Activated CD8-positive, alpha-beta memory T cell treated with anti-CD3 and anti-CD28 coated beads, Interleukin-2, amount 10 ng/mL, durations not matched to agents 7 days and 5 days (primary cell): ENCODE results near the gene OR2T29. TPM values are rescaled to one million over a fixed set of nuclear protein-coding genes. Genes with fewer than 3 reads are reported as not detected.
"Not testable (repeated sequence)": the region's sequence is repeated elsewhere in the genome, so short reads cannot be mapped to it uniquely, and the experiment has no call there.

Experiments
- ATAC-seq: fragments of 150-1000 bp; cut with Tn5 transposase; one replicate; pipeline ENCODE4 v1.10.0; 2021; ENCODE audit warnings: moderate library complexity
- CTCF ChIA-PET: fragments of 350-600 bp; sonication (Branson Sonifier 250); formaldehyde crosslinking; loops from one replicate; lab custom pipeline; 2021; ENCODE audit warnings: antibody characterized with exemption; lab: Charles Lee
- DNase-seq: peaks from one replicate; pipeline ENCODE4 v3.0.0-alpha.2; 2020
- H3K27ac Mint-ChIP-seq: one replicate; pipeline ENCODE4 v1.8.0; 2021; ENCODE audit warnings: mild to moderate bottlenecking, mixed read lengths
- H3K27me3 Mint-ChIP-seq: one replicate; pipeline ENCODE4 v1.8.0; 2021; ENCODE audit warnings: mixed read lengths
- H3K36me3 Mint-ChIP-seq: one replicate; pipeline ENCODE4 v1.8.0; 2021; ENCODE audit warnings: mild to moderate bottlenecking, mixed read lengths
- H3K4me1 Mint-ChIP-seq: one replicate; pipeline ENCODE4 v1.8.0; 2021; ENCODE audit warnings: mixed read lengths
- H3K4me3 Mint-ChIP-seq: one replicate; pipeline ENCODE4 v1.8.0; 2021; ENCODE audit warnings: mild to moderate bottlenecking, moderate library complexity, mixed read lengths
- H3K9me3 Mint-ChIP-seq: one replicate; pipeline ENCODE4 v1.8.0; 2022; ENCODE audit warnings: low read depth, mixed read lengths
- total RNA-seq, 2 experiments: library from RNA; stranded (reverse); gene quantifications; one replicate each; pipeline ENCODE4 v1.2.3, GENCODE V29; 2021

OR2T29 gene, protein sequence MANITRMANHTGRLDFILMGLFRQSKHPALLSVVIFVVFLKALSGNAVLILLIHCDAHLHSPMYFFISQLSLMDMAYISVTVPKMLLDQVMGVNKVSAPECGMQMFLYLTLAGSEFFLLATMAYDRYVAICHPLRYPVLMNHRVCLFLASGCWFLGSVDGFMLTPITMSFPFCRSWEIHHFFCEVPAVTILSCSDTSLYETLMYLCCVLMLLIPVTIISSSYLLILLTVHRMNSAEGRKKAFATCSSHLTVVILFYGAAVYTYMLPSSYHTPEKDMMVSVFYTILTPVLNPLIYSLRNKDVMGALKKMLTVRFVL
- total RNA-seq: not detected

- H3K9me3 Mint-ChIP-seq, ATAC-seq, H3K4me3 Mint-ChIP-seq, H3K27ac Mint-ChIP-seq, H3K36me3 Mint-ChIP-seq, DNase-seq, H3K4me1 Mint-ChIP-seq, CTCF ChIA-PET, H3K27me3 Mint-ChIP-seq: not testable (repeated sequence)
These were observed at the start of gene OR2T29 for GRCh38 chr1:248562672-248563071. Gene OR2T29, minus strand, starts transcription at chr1:248562772. Its CDS starts 3,281 bp downstream, at chr1:248559491.

- Mint-ChIP-seq H3K9me3 (no peaks in the 10 kb centered on the region), H3K36me3 (no peaks in the 10 kb centered on the region)
- ATAC-seq: no peak
These were observed 49.4 kb upstream of the OR2T29 start for GRCh38 chr1:248611883-248612414.

GRCh38 chr1:248610301-248610700, 47.7 kb upstream of the OR2T29 start:
- Mint-ChIP-seq H3K27ac (no peak overlapping the region), H3K4me1 (no peaks in the 10 kb centered on the region), H3K9me3 (no peaks in the 10 kb centered on the region), H3K36me3 (no peaks in the 10 kb centered on the region), H3K4me3 (no peak overlapping the region), H3K27me3 (peaks cover 3% of the 10 kb centered on the region)
- ATAC-seq (no peak), DNase-seq (no peak)
- CTCF ChIA-PET: interaction anchor here (0.7 kb wide), 1 partner anchor 12 kb away, joined by 3 read pairs; no protein-coding TSS in a partner anchor

More at GRCh38 chr1:248611883-248612414, 49.4 kb upstream of the OR2T29 start:
- DNase-seq: no peak
- H3K27me3 Mint-ChIP-seq: peaks cover 3% of the 10 kb centered on the region
- H3K4me3 Mint-ChIP-seq: no peak overlapping the region
- H3K4me1 Mint-ChIP-seq: no peaks in the 10 kb centered on the region
- CTCF ChIA-PET: no interaction called here
- H3K27ac Mint-ChIP-seq: no peak overlapping the region

DNA sequence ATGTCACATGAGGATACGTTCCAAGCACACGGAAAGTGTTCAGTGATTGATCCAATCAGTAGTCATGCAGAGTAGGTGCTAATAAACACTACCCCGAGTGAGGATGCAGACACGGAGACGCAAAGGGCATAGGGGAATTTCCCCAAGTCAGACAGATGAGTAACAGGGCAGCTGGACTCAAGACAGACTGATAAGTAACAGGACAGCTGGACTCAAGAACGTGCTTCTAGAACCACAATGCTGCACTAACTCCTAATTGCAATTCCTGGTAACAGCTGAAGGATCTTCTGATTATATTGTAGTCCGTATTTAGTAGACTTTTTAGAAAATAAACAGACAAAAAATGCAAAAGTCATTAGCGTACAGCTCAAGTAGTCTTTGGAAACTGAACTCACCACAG, 36.8 kb upstream of the OR2T29 start:
- no peak for DNase-seq
- ATAC-seq: no peak
- CTCF ChIA-PET: no interaction called here
- H3K27me3 Mint-ChIP-seq: no peaks in the 10 kb centered on the region
- H3K27ac Mint-ChIP-seq: no peak overlapping the region
- H3K9me3 Mint-ChIP-seq: no peaks in the 10 kb centered on the region
- H3K4me1 Mint-ChIP-seq: no peaks in the 10 kb centered on the region
- H3K4me3 Mint-ChIP-seq: no peak overlapping the region
- no peaks in the 10 kb centered on the region for H3K36me3 Mint-ChIP-seq

GRCh38 chr1:248597589-248597988, 35.0 kb upstream of the OR2T29 start, which contains the start of gene OR2T10:
Gene OR2T10, minus strand, starts transcription at chr1:248597700. Its CDS starts 3,932 bp downstream, at chr1:248593768.
- no peaks in the 10 kb centered on the region for H3K4me1 Mint-ChIP-seq
- no peak within 1 kb of the TSS for H3K27ac Mint-ChIP-seq
- DNase-seq (no peak), ATAC-seq (no peak)
- CTCF ChIA-PET: no interaction called here
- H3K27me3 Mint-ChIP-seq: no peaks in the 10 kb centered on the region
- H3K36me3 Mint-ChIP-seq: no peaks in the 10 kb centered on the region
- no peak within 1 kb of the TSS for H3K4me3 Mint-ChIP-seq
- H3K9me3 Mint-ChIP-seq: no peaks in the 10 kb centered on the region

DNA sequence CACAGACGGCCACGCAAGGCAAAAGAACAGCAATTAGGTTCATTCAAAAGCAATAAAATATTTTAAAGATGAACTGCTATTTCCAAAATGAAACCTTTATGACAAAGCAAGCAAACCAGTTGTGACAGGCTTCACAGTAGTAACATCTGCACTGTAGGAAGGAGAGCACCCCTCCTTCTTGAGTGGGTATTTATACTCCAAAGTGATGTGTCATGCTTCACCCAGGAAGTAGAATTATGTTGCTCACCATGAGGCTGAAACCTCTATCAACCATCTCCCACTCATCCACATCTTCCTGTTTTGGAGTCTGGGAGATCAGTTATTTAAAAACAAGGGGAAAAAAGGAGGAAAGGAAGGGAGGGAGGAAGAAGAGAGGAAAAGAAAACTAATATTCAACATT, 34.0 kb upstream of the OR2T29 start:
- no peak for DNase-seq
- no peaks in the 10 kb centered on the region for H3K4me1 Mint-ChIP-seq
- H3K4me3 Mint-ChIP-seq: no peak overlapping the region
- no peaks in the 10 kb centered on the region for H3K36me3 Mint-ChIP-seq
- H3K27me3 Mint-ChIP-seq: no peaks in the 10 kb centered on the region
- H3K9me3 Mint-ChIP-seq: no peaks in the 10 kb centered on the region
- CTCF ChIA-PET: no interaction called here
- no peak for ATAC-seq
- no peak overlapping the region for H3K27ac Mint-ChIP-seq

GRCh38 chr1:248593226-248593625, 30.7 kb upstream of the OR2T29 start:
- Mint-ChIP-seq H3K27ac (no peak overlapping the region), H3K36me3 (no peaks in the 10 kb centered on the region), H3K27me3 (no peaks in the 10 kb centered on the region), H3K4me3 (no peak overlapping the region), H3K4me1 (no peaks in the 10 kb centered on the region), H3K9me3 (no peaks in the 10 kb centered on the region)
- no peak for ATAC-seq
- CTCF ChIA-PET: no interaction called here
- DNase-seq: no peak

GRCh38 chr1:248592655-248593054, 30.1 kb upstream of the OR2T29 start:
- CTCF ChIA-PET: no interaction called here
- ATAC-seq (no peak), DNase-seq (no peak)
- Mint-ChIP-seq H3K36me3 (no peaks in the 10 kb centered on the region), H3K4me3 (no peak overlapping the region), H3K9me3 (no peaks in the 10 kb centered on the region), H3K27ac (no peak overlapping the region), H3K4me1 (no peaks in the 10 kb centered on the region), H3K27me3 (no peaks in the 10 kb centered on the region)

DNA sequence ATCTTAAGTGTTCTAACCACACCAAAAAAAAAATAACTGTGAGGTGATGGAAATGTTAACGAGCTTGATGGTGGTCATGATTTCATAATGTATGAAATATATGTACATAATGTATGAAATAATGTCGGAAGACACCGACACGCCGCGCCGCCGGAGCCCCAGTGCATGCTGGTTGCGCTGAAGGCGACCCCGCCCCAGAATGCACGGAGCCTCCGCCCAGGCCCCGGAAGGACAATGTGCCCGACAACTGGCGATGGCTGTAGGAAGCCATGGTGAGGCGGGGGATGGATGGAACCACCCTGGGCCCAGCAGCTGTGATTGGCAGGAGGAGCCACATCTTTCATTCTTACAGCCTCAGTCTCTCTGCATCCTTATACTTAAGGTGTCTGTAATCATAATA, 27.5 kb upstream of the OR2T29 start:
- Mint-ChIP-seq H3K4me3 (no peak overlapping the region), H3K27me3 (no peaks in the 10 kb centered on the region), H3K4me1 (no peaks in the 10 kb centered on the region), H3K27ac (no peak overlapping the region), H3K36me3 (no peaks in the 10 kb centered on the region), H3K9me3 (no peaks in the 10 kb centered on the region)
- DNase-seq (no peak), ATAC-seq (no peak)
- CTCF ChIA-PET: no interaction called here

DNA sequence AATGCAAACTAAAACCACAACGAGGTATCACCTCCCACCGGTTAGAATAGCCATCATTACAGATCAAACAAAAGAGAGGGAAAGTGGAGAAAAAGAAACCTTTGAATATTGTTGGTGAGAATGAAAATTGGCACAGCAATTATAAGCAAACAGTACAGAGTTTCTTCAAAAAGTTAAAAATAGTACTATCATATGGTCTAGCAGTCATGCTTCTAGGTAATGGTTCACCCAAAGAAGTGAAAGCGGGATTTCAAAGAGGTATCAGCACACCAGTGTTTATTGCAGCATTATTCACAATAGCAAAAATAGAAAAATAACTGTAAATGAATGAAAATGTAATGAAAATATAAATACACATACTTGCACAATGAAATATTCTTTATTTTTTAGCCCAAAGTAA, 26.8 kb upstream of the OR2T29 start:
- Mint-ChIP-seq H3K27me3 (no peaks in the 10 kb centered on the region), H3K4me3 (no peak overlapping the region), H3K27ac (no peak overlapping the region), H3K4me1 (peaks cover 2% of the 10 kb centered on the region), H3K36me3 (no peaks in the 10 kb centered on the region), H3K9me3 (no peaks in the 10 kb centered on the region)
- CTCF ChIA-PET: interaction anchor here (0.8 kb wide), 1 partner anchor 31 kb away, joined by 3 read pairs; no protein-coding TSS in a partner anchor
- DNase-seq (no peak), ATAC-seq (no peak)

DNA sequence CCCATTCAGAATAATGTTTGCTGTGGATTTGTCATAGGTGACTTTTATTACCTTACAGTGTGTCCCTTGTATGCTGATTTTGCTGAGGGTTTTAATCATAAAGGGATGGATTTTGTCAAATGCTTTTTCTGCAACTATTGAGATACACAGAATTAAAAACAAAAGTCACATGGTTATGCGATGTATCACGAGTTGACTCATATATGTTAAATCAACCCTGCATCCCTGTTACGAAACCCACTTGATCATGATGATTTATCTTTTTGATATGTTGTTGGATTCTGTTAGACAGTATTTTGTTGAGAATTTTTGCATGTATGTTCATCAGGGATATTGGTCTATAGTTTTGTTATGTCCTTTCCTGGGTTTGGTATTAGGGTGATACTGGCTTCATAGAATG, 22.7 kb upstream of the OR2T29 start:
- no peak overlapping the region for H3K27ac Mint-ChIP-seq
- CTCF ChIA-PET: no interaction called here
- no peak overlapping the region for H3K4me3 Mint-ChIP-seq

DNA sequence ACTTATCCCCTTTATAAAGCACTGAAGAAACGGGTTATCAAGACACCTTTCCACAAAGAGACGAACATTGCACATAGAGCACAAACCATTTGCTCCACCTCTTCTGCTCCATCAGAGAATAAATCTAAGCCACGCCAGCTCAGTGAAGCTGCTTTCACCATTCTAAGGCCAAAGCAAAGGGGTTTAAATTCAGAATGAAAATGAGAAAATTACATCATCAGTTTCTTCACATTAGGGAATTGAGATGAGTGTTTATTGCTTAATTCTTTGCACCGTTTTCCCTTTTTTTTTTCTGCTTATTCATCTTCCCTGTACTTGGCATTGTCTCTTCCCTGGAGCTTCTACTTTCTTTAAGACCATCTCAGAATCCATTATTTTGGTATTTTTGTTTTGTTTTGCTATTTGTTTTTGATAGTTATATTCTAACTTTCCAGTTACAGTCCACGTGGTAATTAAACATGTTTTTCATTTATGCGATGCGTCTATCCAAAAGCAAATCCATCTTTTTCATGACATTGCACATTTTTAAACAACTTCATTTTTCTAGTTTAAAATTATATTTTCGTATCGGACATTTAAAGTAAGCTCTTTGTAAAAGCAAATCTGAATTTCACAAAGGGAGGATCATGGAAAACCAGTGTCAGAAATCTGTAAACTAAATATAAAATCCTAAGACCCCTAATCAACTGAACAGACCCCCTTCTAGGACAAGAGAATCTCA, 13.8 kb upstream of the OR2T29 start:
- H3K4me1 Mint-ChIP-seq: no peaks in the 10 kb centered on the region
- DNase-seq (no peak), ATAC-seq (no peak)
- no peaks in the 10 kb centered on the region for H3K9me3 Mint-ChIP-seq
- no peak overlapping the region for H3K4me3 Mint-ChIP-seq
- no peaks in the 10 kb centered on the region for H3K36me3 Mint-ChIP-seq
- H3K27me3 Mint-ChIP-seq: no peaks in the 10 kb centered on the region
- H3K27ac Mint-ChIP-seq: no peak overlapping the region
- CTCF ChIA-PET: no interaction called here

More for the DNA sequence above, 22.7 kb upstream of the OR2T29 start:
- ATAC-seq (no peak), DNase-seq (no peak)
- H3K36me3 Mint-ChIP-seq: no peaks in the 10 kb centered on the region
- H3K4me1 Mint-ChIP-seq: peaks cover 2% of the 10 kb centered on the region
- no peaks in the 10 kb centered on the region for H3K27me3 Mint-ChIP-seq
- no peaks in the 10 kb centered on the region for H3K9me3 Mint-ChIP-seq

DNA sequence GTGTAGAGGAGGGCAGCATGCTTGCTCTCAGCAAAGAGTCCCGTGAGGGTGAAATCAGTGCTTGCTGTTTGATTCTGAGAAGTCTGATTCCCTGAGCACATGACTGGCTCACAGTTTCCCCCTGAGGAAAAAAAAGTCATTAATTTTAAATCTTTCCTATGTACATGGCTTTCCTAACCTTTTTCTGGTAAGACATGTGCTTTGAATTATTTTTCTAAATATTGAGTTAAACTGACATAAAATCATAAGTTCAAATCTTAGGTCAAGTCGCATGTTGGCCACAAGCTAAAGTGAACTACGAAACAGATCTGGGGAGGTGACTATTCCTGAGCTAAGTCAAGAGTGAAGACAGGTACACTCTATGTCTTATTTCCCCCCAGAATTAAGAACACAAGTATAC, 12.1 kb upstream of the OR2T29 start, which contains the start of gene OR2T34:
TSS of gene OR2T34 (minus strand) at position 101 of the 400 bp plus-strand sequence. CDS start at position 101, 0 bp downstream.
- CTCF ChIA-PET, H3K27me3 Mint-ChIP-seq, H3K27ac Mint-ChIP-seq, ATAC-seq, H3K36me3 Mint-ChIP-seq, H3K9me3 Mint-ChIP-seq, DNase-seq, H3K4me1 Mint-ChIP-seq, H3K4me3 Mint-ChIP-seq: not testable (repeated sequence)
